CD4-positive, alpha-beta T cell treated with Interleukin-17A for 4 hours (primary cell): ENCODE data around the gene CSNK1G3.
A peak's percentile ranks its signal among the peaks of the same experiment; 100 is the strongest.

ENCODE experiments used
- DNase-seq: peaks from one replicate; pipeline ENCODE4 v3.0.0-alpha.2; 2020; ENCODE audit warnings: mixed read lengths

CSNK1G3 gene

DNA sequence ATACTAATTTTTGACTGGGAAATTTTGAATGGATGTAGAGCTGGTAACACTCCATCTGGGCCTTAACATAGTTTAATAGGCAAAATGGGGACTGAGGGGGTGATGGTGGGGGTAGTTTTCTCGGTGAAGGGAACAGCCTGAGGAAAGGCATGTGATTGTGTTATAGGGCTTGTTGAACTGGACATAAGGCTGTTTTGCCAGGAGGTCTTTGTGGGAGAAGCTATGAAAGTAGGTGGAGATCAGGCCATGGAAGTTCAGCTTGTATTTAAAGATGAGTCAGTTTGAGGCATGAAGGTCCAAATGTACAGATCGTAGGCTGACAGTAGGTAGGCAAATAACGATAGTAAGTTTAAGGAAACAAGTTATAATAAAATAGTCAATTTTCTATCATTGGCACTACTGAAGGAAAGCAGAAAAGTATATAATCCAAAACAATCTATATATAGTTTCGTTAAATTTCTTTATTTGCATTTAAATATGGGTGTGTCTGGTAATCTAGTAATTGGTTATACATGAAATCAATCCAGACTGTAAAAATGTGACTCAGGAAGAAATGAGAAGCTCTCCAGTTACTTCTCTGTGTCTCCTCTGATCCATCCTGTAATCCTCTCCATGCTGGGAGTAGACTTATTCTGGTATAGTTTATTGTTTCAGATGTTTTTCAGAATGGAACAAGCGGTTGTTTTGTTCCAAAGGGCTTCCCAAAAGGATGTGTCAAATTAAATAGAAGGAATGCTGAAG is 2.8 kb downstream of the CSNK1G3 start:
- no peak for DNase-seq

DNA sequence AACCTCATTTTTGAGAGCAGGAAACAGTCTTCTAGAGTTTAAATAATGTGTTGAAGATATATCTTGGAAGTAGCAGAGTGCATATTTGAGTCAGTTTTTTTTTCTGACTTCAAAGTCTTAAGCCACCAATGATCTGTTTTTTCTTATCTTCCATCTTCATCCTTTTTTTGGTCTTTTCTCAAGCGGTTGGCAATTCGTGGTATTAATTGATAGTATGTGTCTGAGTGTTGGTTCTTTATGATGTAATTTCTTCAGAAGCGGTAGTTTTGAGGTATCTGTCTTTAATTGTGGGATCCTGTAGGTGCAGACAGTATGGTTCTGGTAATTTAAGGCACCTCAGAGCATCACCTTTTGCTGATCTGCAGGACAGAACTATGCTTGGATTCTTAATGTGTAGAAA is 3.9 kb downstream of the CSNK1G3 start:
- no peak for DNase-seq

GRCh38 chr5:123517476-123517875 is 5.5 kb downstream of the CSNK1G3 start:
- no peak for DNase-seq

GRCh38 chr5:123518111-123518510 is 6.1 kb downstream of the CSNK1G3 start:
- DNase-seq = no peak

GRCh38 chr5:123520677-123521247 is 8.8 kb downstream of the CSNK1G3 start:
- no peak for DNase-seq

GRCh38 chr5:123524146-123524545 is 12.2 kb downstream of the CSNK1G3 start:
- DNase-seq = no peak

- DNase-seq = no peak
Observed at GRCh38 chr5:123527190-123527589, 15.2 kb downstream of the CSNK1G3 start.

- no peak for DNase-seq
Observed at GRCh38 chr5:123528065-123528464, 16.1 kb downstream of the CSNK1G3 start.

DNA sequence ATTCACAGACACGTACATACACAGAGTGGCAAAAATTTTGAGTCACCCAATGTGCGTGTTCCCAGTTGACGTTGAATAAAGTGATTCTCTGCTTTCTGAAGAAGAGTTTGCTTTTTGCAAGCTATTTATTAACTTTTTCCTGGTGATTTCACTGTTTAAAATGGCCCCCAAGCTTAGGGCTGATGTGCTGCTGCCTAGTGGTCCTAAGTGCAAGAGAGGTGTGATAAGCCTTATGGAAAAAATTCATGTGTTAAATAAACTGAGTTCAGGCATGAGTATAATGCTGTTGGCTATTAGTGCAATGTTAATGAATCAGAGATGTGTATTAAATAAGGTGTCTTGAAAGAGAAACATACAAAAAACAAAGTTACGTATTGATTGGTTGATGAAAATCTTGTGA is 16.9 kb downstream of the CSNK1G3 start:
- DNase-seq = no peak

- no peak for DNase-seq
Observed at GRCh38 chr5:123530728-123531127, 18.8 kb downstream of the CSNK1G3 start.

DNA sequence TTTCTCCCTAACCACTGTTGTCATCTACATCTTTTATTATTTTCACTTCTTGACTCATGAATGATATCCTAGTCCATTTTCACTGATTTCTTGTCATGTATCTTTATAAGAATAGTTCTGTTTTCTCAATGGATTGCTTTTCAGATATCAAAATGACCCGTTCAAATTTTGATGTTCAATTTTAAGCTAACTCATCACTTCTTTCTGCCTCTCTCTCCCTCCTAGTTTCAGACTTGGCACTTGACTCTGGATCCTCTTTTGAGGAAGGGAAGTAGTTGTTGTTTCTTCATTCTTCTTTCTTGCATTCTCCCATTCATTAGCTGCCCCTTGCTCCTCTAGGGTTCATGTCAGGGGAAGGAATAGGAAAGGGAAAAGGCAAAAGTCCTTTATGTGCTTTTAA is 23.7 kb downstream of the CSNK1G3 start:
- no peak for DNase-seq

DNA sequence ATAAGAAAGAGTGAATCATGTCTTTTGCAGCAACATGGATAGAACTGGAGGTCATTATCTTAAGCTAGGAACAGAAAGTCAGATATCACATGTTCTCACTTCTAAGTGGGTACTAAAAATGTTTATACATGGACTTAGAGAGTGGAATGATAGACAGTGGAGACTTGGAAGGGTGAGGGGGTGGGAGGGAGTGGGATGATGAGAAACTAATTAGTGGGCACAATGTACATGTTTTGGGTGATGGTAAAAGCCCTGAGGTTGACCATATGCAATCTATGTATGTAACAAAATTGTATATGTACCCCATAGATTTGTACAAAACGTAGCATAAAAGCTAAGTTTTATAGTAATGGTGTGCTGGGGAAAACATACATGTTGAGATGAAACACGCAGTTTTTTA is 25.3 kb downstream of the CSNK1G3 start:
- no peak for DNase-seq

DNA sequence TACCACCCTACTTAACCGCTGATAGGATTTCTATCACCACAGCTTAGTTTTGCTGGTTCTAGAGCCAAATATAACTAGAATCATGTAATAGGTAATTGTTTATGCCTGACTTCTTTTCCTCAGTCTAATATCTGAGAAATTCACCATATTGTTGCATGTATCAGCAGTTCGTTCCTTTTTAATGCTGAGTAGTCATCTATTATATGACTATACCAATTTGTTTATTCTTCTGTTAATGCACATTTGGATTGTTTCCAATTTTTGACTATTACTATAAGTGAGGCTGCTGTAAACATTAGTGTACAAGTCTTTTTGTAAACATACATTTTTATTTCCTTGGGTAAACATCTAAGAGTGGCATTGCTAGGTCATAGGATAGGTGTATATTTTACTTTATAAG is 25.9 kb downstream of the CSNK1G3 start:
- no peak for DNase-seq

DNA sequence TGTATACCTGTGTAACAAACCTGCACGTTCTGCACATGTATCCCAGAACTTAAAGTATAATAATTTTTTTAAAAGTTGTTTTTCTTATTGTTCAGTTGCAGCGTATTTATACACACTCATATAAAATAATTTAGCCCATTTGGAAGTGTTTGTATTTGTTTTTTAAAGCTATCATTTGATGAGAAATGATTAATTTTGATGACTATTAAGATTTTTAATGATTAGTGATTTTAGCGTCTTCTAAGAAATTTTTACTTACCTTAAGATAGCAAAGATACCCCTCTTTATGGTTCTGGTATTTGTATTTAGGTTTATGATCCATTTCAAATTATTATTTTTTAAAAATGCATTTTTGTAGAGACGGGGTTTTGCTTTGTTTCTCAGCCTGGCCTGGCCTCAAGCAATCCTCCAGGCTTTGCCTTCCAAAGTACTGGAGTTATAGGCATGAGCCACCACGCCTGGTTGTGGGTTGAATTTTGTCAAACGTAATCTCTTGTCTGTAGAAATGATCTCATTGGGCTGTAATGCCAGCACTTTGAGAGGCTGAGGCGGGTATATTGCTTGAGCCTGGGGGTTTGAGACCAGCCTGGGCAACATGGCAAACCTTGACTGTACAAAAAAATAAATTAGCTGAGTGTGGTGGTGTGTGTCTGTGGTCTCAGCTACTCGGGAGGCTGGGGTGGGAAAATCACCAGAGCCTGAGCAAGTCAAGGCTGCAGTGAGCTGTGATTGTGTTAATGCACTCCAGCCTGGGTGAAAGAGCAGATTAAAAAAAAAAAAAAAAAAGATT is 26.9 kb downstream of the CSNK1G3 start:
- DNase-seq = no peak

GRCh38 chr5:123540534-123540933 is 28.6 kb downstream of the CSNK1G3 start:
- DNase-seq = no peak

DNA sequence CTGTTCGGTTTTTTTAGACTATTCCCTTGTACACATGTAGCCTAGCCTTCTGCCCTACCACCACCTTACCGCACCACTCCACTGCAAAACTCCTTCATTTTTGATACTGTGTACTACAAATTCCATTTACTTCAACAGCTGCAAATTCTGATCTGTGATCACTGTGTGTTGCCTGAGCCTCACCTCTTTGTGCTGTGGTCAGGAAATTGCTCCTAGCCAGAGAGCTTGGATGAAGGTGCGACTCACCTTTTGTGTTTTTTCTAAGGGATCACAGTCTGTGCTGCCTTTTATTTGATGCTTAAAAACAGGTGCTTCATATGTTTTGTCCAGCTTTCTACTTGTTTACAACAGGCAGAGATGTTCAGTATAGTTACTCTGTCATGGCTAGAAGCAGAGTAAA is 31.5 kb downstream of the CSNK1G3 start:
- DNase-seq = no peak

- peak; percentile 35 for DNase-seq
Observed at GRCh38 chr5:123545506-123545905, 33.5 kb downstream of the CSNK1G3 start.

DNA sequence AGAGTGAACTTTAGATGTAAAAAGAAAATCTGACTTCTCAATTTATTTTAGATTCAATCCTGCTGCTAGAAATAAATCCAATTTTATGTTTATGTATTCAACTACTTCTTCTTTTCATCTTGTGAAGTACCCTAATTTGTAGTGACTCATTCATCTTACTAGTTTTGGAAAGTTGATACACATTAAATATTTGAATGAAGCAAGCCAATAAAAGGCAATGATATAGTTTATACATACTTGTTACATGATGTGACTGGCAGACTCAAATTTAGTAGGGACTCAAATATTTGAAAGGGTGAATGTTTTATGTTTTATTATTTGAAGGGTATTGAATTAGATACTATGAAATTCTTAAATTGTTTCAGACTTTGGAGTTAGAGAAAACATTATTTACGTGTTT is 34.7 kb downstream of the CSNK1G3 start:
- DNase-seq = no peak

GRCh38 chr5:123549256-123549904 is 37.4 kb downstream of the CSNK1G3 start:
- peak; percentile 54 for DNase-seq

DNA sequence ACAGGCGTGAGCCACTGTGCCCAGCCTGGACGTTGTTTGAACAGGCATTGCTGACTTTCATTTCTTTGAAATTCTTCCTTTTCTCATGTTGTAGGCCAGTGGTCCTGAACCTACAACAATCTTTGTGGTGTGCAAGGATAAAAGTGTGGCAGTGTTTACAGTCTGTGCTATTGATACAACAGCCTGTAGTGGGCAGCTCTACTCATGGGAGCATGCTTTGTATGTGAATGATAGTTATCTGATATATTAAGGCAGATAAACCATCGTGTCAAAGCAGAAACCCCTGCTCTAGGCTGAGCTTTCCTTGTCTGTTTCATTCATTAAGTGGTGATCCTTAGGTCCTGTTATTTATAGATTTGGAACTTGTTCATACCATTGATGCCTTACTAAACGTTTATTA is 42.6 kb downstream of the CSNK1G3 start:
- DNase-seq = no peak

GRCh38 chr5:123557907-123558306 is 45.9 kb downstream of the CSNK1G3 start:
- no peak for DNase-seq

DNA sequence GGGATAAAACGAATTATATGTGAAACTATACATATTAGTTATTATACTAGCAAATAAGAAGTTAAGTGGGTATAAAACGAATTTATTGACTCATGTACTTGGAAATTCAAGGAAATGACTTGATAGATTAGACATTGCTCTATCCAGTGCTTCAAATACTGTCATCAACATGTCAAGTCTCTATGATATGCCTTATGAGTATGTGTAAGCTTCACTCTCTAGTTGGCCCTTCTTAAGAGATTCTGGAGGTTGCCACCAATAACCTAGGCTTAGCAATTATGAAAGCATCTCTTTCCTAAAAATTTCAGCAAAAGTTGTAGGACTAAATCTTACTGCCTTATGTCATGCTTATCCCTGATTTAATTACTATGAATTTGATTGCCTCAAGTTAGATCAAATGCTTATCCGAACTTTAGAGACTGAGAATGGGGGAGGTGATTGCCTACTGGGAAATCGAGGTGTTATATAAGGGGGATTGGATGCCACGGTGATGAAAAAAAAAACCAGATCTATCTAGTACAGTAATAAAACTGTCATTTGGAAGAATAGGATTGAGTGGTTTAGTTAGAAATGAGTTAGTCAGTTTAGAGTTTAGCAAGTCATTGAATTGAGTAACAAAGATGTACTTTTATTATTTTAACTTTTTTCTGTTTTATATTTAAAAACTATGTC is 46.9 kb downstream of the CSNK1G3 start:
- DNase-seq = no peak

DNA sequence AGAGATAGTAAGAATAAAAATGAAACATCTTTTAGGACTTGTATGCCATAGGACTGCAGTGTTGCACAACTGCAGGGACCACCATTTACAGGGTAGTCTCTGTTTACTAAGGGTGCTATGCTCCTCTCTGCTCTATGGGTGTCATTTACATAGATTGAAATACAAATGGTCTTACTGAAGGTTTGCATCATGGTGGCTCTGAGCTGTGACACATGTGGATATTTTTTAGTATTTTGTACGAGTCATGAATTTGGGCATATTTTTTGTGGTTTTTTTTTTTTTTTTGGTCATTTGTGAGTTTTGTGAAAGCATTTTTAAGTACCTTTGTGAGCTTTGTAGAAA is 47.4 kb downstream of the CSNK1G3 start:
- DNase-seq = no peak
